Embryonic facial prominence (tissue), 1 donor: ENCODE measurements around the gene C6orf132.

Source experiments
- DNase-seq: peaks from one replicate; pipeline ENCODE4 v3.0.0-alpha.2; 2016; ENCODE audit errors: extremely low spot score

The C6orf132 gene

GRCh38 chr6:42083530-42083929, 58.9 kb downstream of the C6orf132 start:
- no peak for DNase-seq

DNA sequence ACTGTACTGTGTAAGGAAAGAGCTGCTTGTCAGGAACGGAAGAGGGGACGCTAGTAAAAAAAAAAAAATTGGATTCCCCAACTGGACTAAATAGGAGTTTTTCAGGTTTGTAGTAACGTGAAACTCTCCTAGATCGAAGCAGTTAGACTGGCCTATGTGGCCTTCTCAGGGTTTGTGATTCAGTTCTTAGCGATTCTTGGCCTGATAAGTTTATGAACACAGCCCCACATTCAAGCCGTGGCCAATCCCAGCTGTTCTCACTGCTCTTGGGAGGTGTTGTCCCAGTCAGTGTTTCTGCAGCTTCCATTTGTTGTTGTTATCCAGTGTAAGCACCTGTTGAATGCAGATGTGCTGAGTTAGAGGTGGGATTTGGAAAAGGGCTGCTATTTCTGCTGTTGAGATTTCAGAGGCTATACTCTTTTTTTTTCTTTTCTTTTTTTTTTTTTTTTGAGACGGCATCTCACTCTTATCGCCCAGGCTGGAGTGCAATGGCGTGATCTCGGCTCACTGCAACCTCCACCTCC, 62.4 kb downstream of the C6orf132 start:
- DNase-seq, result no peak

GRCh38 chr6:42078386-42078785, 64.0 kb downstream of the C6orf132 start:
- DNase-seq, result no peak

DNA sequence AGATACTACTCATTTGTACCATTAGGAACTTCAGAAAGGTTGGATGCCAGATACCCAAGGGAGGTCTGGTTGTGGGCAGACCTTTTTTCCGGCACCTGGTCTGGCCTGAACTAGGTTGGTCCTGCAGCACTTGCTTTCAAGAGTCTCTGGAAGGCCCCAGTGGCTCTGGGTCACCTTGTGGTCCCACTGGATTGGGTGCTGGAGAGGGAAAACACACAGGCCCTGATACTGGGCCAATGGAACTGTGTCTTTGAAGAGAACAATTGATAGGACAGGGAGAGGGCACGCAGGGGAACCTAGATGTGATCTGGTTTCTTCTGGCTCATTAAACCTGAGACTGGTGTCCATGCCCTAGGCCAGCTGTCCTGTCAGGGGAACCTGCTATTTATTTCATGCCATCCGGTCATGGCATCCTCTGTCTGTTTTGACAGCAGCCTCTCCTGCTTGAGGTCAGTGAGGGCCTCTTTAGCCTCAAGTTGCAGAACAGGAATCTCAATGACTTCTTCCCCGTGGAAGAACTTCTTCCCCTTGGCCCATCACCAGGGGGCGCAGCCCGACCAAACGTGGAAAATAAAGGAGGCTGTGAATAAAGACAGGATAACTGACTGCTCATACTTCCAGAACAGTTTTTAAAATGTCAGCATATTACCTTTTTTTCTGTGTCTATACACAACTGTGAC, 67.1 kb downstream of the C6orf132 start:
- no peak for DNase-seq

DNA sequence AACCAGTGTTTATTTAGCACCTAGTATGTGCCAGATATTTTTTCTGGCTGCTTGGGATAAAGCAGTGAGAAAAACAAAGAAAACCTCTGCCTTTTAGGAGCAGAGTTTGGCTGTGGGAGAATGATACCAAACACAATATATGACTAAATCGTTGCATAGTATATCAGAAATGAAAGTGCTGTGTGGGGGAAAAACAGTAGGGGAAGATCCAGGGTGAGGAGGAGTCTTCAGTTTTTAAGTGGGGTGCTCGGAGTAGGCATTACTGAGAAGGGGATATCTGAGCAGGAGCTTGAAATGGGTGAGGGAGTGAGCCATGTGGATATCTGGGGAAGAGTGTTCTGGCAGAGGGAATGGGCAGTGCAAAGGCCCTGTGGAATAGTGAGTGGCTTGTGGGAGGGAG, 69.1 kb downstream of the C6orf132 start:
- no peak for DNase-seq

GRCh38 chr6:42071881-42072583, 70.4 kb downstream of the C6orf132 start:
- no peak for DNase-seq

- DNase-seq, result no peak
Measured at GRCh38 chr6:42068872-42069522, 73.4 kb downstream of the C6orf132 start.

- no peak for DNase-seq
Measured at GRCh38 chr6:42068173-42068572, 74.2 kb downstream of the C6orf132 start.

DNA sequence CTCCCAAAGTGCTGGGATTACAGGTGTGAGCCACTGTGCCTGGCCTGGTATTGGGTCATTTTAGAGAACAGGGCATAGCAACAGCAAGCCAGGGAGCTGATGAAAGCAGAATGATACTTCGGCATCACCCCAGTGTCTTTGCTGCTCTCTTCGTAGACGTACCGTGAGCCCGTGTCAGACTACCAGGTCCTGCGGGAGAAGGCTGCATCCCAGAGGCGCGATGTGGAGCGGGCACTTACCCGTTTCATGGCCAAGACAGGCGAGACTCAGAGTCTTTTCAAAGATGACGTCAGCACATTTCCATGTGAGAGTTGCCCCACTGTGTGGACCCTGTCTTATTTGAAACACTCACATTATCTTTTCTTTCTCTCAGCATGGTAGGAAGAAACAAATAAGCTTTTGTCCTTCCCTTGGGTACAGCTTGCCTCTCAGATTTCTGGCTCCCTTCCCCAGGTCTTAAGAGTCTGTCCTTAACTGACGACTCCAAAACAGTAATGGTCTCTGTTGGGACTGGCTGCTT, 76.2 kb downstream of the C6orf132 start:
- no peak for DNase-seq

GRCh38 chr6:42059743-42060142, 82.7 kb downstream of the C6orf132 start:
- DNase-seq, result no peak

- DNase-seq, result no peak
Measured at GRCh38 chr6:42053601-42054000, 88.8 kb downstream of the C6orf132 start.

DNA sequence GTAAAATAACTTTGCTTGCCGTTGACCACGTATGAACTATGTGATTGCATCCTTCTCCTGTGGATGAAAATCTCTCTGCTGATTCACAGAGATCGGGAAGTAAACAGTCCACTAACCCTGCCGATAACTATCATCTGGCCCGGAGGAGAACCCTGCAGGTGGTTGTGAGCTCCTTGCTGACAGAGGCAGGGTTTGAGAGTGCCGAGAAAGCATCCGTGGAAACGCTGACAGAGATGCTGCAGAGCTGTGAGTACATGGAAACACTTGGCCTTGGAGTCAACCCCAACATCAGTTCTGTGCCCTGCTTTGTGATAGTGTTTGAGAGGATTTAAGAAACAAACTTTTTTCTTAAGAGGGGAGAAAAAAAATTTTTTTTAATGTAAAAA, 91.2 kb downstream of the C6orf132 start:
- DNase-seq, result no peak
